Measurements from ENCODE around the gene PCSK5.

GRCh38 chr9:75960551-75960950 is 70.1 kb downstream of the PCSK5 start:
- TF ChIP-seq CTCF (IDR thresholded peaks at IDR 0.05): no peak
- TF ChIP-seq POLR2A (IDR thresholded peaks at IDR 0.05): no peak

Data from right lobe of liver (tissue), 4 donors.